Stimulated activated CD8-positive, alpha-beta memory T cell treated with anti-CD3 and anti-CD28 coated beads, Interleukin-7, amount 100 ng/mL, for 24 hours (primary cell): ENCODE data around the gene PRIMA1.

ENCODE experiments used
- DNase-seq: peaks from one replicate; pipeline ENCODE4 v3.0.0-alpha.2; 2020; ENCODE audit warnings: low read depth

The PRIMA1 gene

DNA sequence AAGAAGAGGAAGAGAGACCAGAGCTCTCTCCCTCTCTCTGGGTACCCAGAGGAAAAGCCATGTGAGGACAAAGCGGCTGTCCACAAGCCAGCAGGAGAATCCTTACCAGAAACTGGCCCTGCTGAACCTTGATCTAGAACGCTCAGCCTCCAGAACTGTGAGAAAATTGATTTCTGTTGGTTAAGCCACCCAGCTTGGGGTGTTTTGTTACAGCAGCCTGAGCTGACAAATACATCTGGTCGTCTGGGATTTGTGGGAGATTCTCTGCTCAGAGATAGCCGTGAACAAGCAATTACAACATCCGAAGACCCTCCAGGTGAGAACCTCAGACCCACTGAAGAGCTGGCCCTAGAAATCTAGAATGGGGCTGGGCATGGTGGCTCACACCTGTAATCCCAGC is 6.5 kb upstream of the PRIMA1 start:
- no peak for DNase-seq

DNA sequence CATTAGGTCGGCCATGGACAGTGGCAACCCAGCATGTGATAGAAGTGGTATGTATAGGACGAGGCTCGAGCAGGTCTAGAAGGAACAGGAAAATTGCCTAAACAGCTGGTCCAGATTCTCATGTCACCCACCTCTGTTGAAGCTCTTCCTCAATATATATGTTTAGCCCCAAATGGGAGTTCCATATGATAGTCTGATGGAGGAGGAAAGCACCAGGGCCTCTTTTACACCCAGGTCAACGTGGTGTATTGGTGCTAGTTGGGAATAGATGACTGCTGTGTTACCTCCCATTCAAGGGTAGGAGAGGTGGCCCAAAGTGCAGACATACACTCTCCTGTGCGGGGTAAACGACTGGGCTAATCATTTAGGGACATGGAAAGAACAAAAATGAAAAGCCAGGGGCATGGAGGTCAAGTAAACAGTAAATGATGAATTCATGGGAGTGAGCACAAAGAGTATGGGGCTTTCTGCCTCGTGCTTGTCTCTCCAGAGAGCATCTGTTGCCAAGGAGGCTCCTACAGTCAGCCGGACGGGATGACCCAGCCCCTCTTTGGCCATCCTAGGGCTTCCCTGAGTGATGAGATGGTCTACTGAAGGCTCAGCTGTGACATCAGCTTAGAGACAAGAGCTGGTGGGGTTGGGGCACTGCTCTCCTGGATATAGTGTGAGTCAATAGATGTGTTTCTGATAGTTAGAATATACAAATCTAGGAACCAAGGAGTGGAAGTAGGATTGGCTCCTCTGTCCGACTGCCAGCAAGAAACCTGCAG is 5.5 kb upstream of the PRIMA1 start:
- no peak for DNase-seq

DNA sequence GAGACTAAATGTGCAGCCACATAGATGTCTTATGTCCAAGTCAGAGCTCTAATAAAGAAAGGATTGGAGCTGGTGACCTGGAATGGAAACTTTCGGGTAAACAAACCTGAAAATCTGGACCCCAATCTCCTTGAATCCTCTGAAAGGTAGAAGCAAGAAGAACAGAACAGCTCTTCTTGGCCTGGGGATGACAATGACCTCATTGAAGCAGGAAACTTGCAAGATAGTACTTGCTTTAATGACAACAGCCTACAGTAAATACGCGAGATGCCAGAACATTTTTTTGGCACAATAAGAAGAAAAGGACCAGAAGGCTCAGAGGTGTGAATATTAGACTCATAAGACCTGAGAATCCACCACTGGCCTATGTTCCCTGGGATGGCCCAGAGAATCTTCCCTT is 4.1 kb upstream of the PRIMA1 start:
- no peak for DNase-seq

DNA sequence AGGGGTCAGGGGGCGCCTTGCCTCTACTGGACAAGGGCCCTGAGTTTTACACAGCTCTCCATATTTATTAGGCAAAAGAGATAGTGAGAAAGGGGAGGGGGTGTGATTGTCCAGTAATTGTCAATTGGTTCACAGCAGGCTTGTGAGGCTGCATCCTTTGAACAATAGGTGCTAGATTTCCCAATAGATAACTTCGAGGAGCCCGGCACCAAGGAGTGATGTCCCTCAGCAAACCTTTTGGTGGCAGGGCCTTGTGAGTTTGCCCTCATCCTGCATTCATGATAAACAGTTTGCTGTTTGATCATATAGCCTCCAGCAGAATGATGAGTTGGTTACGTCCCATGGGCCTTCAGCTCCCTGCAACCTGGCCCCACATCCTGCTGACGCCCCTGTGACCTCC is 2.7 kb upstream of the PRIMA1 start:
- DNase-seq = no peak

DNA sequence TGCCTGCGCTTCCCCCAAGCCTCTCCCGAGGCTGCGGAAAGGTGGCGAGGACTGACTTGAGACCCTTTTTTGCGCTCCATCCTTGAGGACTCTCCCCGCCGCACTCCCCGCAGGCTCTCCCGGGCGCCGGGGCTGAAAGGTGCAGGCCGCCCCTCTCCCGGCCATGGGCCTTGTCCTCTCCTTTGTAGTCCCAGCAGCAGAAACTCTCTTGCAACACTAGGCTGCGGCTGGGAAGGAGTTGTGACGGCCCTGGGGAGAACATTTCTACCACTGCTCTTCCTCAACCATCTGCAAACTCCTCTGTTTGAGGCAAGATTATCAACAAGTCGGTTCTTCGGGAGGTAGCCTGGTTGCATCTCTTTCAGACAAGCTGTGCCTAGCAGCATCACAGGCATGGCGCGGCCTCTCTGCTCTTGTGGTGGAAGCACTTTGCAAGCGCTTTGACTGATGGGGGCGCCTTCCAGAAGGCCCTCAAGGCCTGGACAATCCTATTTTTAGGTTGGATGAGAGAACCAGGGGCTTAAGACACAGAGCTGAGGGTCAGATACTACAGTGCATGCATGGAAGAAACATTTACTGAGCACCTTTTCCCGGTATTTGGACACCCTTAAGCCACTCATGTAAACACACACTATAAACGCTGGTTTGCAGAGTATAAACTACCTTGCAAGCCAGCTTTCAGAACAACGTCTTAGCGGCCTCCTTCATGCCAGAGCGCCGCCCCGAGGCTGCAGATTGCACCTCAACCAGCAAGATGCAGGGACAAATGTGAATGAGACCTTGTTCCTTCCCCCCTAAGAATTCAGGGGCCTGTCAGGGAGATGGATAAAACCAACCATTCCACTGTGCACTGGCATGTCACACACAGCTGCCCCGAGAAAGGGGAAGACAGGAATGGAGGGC is 1.2 kb upstream of the PRIMA1 start:
- no peak for DNase-seq

DNA sequence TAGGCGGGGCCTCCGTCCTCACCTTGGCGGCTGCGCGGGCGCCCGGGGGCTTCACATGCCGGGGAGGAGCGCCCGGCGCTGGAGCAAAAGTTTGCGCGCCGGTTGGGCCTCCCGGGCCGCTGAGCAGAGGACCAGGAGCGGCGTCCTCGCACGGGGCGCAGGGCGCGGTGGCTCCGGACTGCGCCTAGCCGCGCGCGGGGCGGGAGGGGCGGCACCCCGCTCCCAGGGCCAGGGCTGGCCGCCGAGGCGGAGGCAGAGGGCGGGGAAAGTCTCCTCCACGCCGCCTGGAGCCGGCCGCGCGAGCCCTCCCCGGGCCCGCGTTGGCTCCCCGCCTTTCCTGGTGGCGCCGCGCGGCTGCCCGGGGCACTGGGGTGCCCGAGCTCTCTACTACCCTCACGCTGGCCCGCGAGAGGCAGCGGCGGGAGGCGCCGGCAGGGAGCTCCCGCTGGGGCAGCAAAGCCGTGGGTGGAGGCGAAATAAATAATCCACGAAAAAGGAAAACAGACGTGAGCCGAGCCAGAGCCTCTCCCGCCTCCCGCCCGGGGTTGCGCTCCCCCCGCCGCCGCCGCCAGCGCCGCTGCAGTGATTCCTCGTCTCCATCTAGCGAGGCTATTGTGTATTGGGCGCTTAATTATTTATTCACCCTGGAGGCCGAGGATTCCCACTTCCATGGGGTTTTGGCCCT is 400 bp upstream of the PRIMA1 start:
- no peak for DNase-seq

DNA sequence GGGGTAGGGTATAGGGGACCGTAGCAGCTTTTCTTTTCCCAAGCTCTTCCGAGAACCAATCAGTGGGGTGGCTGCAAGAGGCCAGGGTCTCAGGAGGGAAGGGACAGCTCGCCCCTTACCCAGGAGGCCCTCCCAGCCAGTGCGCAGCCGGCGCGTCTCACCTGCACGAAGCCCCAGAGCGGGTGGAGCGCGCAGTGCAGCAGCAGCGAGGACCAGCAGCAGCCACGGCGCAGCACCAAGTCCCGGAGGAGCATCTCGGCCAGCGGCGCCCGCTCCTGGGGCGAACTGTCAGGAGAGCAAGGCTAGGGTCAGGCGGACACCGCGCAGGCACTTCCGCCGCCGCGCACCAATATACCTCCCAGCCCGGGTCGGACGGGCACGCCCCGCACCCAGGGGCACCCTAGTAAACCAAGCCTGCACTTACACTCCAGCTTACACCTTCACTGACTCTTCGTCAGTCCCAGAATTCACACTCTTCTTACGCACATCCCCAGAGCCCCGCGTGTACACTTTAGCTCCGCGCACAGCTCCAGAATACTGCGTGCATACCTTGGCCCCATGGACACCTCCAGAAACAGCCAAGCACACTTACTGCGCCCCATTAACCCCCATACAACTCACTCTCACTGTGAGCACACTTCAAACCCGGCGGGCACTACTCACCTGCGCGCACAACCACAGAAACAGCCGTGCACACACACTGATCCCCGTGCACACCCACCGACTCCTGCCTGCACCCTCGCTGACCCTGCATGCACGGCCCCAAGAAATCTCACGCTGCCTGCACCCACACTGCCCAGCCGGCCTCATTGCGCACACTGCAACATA is 606 bp downstream of the PRIMA1 start:
- no peak for DNase-seq

DNA sequence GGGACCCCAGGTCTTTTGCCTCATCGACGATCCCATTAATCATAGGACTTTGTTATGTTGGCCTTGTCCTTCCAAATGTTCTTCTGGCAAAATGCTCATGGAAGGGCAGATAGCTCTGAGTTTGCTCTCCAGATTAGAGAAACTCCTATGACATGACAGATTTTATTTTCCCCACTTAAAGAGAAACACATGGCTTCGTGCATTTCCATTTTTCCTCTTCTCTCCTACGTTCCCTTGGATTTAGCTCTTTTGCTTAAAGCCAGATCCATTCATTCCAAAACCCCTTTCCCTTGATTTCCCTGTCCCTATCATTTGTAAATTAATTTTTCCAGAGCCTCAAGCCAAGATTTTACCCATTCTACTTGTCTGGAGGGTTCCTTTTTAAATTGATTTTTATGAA is 2.9 kb downstream of the PRIMA1 start:
- no peak for DNase-seq

DNA sequence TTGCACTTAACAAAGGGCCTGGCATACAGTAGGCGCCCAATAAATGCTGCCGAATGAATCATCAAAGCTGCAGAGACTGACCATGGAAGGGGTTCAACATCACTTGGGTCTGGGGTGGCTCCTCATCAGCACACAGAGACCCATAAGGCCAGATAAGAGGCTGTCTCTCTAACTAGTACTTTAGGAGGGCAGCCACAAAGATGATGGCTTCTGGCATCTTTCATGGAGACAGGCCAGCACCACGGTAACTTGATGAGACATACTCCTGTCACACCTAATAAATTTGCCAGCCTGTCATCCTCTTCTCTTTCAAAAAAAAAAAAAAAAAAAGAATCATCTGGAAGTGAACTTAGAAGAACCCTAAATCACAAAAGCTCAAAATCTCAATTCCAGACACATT is 3.4 kb downstream of the PRIMA1 start:
- DNase-seq = no peak

DNA sequence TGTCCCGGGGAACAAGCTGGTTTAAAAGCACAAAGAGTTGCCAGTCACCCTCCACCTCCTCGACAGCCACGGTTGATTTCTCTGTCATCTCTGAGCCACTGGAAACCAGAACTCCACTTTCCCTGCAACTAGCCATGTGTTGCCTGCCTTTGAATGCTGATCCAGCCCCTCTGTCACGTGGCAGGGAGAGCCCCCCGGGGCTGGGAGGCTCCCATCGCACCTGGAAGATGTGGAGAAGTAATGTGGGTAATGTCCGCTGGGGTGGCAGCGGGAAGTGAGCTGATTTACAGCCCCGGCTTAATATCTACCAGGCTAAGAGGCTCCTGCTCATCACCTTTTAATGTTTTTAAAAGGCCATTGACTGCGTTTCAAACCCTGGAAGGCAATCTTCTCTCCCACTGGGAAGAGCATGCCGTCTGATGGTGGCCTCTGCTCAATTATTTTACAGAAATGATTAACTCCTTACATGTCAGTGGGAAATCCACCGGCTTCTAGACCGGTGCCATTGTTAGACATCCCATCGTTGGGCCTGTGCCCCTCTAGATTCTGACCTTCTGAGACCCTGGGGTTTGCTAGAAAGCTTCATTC is 7.4 kb downstream of the PRIMA1 start:
- DNase-seq = no peak

DNA sequence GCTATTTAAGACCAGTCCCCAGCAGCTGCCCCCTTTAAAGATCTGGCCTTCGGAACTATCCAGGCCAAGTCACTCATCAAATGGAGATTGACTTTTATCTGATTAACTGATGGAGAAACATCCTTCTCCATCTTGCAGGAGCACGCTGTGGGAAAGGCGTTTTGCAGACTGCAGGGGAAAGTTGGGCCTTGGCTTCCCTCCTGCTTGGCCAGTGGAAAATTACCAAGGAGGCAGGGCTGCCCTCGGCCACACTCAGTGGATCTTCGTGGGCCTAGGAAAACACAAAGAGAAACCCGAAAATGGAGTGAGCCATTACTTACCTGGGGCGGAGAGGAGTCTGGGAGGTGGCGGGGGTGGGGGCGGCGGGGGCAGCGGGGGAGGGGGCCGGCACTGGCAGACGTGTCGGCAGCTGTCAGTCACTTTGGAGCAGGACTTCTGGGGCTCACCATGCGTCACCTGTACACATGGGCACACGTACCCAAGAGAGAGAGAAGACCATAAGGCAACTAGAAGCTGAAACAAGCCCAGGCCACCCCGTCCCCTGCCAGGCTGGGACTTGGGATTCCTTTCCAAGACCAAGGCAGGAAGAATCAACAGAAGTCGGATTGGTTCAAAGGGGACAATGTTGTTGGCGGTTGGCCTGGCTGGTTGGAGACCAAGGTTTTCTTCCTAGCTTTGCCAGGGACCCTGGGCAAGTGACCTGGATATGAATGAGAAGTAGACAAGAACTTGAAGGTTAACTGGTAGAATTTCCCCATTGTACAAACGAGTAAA is 9.2 kb downstream of the PRIMA1 start:
- no peak for DNase-seq

DNA sequence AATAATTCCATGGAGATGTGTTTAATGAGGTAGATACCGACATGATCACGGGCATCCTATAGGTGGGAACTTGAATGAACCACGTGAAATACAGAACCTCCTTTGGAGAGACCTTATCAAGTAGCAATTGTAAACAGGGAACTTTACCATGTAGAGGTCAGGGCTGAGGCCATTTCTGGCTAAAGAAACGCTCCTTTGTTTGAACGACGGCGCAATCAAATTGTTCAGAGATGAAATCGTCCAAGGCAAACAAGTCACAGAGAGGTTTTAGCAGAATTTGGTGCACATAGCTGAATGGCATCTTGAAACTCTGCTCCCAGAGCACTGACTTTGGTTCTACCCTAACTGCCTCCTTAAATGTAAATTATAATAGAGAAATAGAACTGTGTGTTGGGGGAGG is 9.8 kb downstream of the PRIMA1 start:
- DNase-seq = no peak

DNA sequence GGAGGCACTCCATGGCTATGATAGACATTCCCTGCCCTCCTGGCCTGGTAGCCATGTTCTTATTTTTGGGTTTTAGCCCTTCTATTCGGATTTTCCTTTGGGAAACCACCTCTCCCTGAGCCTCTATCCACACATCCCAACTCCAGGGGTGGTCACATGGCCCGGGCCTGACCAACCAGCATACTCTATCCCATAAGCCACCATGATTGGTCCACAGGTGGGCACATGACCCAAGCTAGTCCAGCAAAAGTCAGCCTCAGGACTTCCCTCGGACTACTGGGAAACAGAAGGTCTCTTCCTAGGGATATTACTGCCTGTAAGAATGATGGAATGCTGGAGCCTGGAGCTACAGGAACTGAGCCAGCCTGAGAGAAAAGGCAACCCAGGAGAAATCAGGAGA is 12.5 kb downstream of the PRIMA1 start:
- no peak for DNase-seq

DNA sequence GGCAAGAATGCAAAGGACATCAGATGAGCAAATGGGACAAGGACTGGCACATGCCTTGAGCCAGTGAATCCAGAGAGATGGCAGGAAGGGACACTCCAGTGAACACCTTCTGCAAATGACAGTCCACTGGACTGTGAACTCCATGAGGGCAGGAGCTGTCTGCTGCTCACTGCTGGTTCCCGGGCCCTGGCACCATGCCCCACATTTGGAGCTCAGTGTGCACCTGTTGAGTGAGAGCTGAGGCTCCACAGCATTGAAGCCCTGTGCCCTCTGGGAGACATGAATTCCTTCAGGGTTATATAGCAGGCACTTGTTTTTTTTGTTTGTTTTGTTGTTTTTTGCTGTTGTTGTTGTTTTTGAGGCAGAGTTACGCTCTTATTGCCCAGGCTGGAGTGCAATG is 13.1 kb downstream of the PRIMA1 start:
- DNase-seq = no peak

DNA sequence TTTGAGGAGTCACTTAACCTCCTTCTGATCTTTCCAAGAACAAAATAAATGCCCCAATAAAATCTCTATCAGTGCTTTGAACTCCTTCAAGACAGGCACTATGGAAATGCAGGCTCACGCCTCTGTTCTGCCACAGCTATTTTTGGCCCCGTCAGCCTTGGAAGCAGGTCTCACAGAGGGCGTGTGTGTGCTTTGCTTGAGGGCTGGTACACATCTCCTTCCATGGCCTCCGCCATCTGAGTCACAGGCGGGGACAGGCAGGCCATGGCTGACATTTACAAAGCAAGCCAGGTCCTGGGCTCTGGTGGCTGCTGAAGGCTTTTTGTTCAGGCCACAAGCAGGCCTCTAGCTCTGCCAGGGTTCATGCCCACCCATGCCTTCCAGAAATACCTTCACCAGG is 16.0 kb downstream of the PRIMA1 start:
- no peak for DNase-seq

DNA sequence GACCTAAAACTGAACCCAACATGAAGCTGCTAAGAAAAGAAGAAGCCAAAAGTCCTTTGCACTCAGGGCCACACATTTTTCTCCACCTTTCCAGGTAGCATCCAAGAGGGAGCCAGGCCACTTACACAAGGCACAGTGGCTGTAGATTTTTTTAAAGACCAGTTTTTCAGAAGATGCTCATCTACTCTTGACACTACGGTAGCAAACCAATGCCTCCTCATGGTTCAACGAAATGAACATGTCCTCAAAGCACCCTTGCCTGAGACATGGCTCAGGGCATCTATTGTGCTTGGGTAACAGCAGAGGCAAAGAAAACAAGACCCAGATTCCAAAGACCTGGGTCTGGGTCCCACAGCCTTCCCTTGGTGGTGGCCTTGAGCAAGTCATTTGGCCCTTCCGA is 22.3 kb downstream of the PRIMA1 start:
- no peak for DNase-seq

DNA sequence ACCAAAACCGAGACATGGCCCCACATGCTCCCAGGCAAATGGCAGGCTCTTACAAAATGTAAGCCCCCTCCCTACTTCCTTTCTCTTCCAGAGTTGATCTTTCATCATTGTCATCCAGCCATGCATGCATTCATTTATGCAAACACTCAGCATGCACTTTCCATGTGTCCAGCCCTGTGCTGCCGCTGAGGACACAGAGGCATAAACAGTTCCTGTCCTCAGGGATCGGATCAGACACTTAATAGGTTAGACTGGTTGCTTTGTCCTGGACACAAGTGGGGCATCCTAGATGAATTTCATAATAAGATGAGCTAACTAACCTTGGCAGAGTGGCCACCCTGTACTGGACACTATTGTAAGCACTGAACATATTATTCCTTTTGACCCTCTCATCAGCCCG is 23.1 kb downstream of the PRIMA1 start:
- DNase-seq = no peak

DNA sequence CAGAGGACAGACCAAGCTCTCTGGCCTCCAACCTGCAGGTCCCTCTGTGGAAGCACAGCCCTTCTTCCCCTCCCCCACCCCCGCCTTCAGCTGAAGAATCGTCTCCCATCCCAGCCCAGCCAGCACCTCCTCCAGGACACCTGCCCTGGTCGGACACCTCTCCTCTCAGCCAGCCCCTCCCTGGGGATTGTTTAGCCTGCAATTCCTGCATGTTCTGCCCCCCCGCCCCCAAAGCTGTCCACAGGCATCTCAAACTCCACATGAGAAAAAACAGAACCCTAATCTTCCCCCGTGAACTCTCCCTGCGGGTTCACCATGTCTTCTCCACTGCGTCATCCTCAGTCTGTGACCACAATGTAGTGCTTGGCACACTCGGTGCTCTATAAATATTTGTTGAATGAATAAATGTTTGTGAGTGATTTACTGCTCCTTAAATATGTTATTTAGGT is 24.1 kb downstream of the PRIMA1 start:
- DNase-seq = no peak

DNA sequence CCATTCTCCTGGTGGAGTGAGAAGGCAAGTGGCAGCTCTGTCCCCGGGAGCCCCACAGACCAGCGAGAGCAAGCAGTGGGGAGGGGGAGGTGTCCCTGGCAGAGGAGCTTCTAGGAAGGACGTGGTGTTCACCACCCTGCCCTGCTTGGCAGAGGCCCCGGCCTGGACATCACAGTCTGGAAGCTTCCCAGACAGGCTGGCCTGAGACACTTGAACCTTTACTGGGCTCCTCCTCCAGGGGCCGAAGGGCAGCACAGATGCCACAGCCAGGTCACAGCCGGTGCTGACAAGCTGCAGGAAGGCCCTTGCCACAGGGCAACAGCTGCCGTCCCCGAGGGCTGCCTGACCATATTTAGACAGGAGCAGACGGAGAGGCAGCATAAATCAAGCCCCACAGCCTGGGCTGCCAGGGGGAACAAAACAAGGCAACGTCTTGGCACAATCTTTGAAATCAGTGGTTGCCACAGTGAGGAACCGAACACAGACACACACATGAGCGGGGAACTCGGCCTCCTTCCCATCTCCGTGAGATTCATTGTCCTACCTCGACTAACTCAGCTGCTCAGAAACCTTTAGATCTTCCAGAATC is 28.5 kb downstream of the PRIMA1 start:
- DNase-seq = no peak

DNA sequence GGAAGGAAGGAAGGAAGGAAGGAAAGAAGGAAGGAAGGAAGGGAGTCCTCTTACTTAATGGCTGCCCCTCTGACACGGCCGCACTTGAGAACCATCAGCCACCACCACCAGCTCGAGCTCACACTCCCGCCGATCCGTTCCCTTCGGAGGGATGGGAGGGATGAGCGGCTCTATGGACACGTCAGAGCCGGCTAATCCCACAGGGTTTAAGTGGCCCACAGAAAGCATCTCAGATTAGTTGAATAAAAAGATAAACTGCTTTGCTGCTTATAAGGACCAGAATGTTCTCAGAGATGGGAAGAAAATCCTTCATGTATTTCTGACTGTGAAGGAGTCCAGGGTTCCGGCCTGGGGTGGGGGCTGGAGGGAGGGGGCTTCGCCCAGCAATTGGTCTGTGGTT is 31.1 kb downstream of the PRIMA1 start:
- DNase-seq = no peak
